Progenitor cell of endocrine pancreas (in vitro differentiated cells): Measurements from ENCODE around the gene ZXDC. TPM values are rescaled to one million over a fixed set of nuclear protein-coding genes. Genes with fewer than 3 reads are reported as not detected.

Experiments
- DNase-seq: peaks from one replicate; pipeline ENCODE4 v3.0.0; 2021; ENCODE audit warnings: low spot score; ENCODE audit not compliant: unreplicated experiment
- H3K27ac Mint-ChIP-seq: 2 replicates; pipeline ENCODE4 v1.8.0; 2021; ENCODE audit warnings: mild to moderate bottlenecking, moderate library complexity, mixed read lengths
- H3K27me3 Mint-ChIP-seq: 2 replicates; pipeline ENCODE4 v1.8.0; 2021; ENCODE audit warnings: mixed read lengths
- H3K36me3 Mint-ChIP-seq: 2 replicates; pipeline ENCODE4 v1.8.0; 2022; ENCODE audit warnings: mixed read lengths; ENCODE audit not compliant: insufficient read depth
- H3K4me1 Mint-ChIP-seq: 2 replicates; pipeline ENCODE4 v1.8.0; 2021; ENCODE audit warnings: low read depth, mixed read lengths
- H3K4me3 Mint-ChIP-seq: 2 replicates; pipeline ENCODE4 v1.8.0; 2021; ENCODE audit warnings: low read depth, mild to moderate bottlenecking, moderate library complexity, mixed read lengths
- H3K9me3 Mint-ChIP-seq: 2 replicates; pipeline ENCODE4 v1.8.0; 2021; ENCODE audit warnings: low read depth, mixed read lengths
- CTCF ChIP-seq: fragments of 200-600 bp; sonication (generic); IDR thresholded peaks from one replicate; pipeline ENCODE4 v1.5.0; 2021; ENCODE audit warnings: antibody characterized with exemption, mild to moderate bottlenecking; ENCODE audit not compliant: unreplicated experiment
- total RNA-seq: library from RNA; stranded (reverse); gene quantifications from 2 replicates; pipeline ENCODE4 v1.2.1, GENCODE V29; 2021

The ZXDC gene
- total RNA-seq, 1 donor from 2014 or later, result 40.5 TPM

- DNase-seq, result no peak
- H3K27me3 Mint-ChIP-seq, result peaks cover 12% of the 10 kb centered on the region
- no peaks in the 10 kb centered on the region for H3K36me3 Mint-ChIP-seq
- no peak for TF ChIP-seq CTCF
- no peak overlapping the region for H3K4me3 Mint-ChIP-seq
- H3K9me3 Mint-ChIP-seq, result no peaks in the 10 kb centered on the region
- H3K27ac Mint-ChIP-seq, result no peak overlapping the region
- H3K4me1 Mint-ChIP-seq, result no peaks in the 10 kb centered on the region
Measured at GRCh38 chr3:126484662-126485061, 9.0 kb upstream of the ZXDC start.

GRCh38 chr3:126484148-126484547 lies 8.5 kb upstream of the ZXDC start:
- no peak for DNase-seq
- Mint-ChIP-seq H3K27me3 (peaks cover 9% of the 10 kb centered on the region), H3K4me3 (no peak overlapping the region), H3K36me3 (no peaks in the 10 kb centered on the region), H3K27ac (no peak overlapping the region), H3K4me1 (no peaks in the 10 kb centered on the region), H3K9me3 (no peaks in the 10 kb centered on the region)
- no peak for TF ChIP-seq CTCF

- H3K4me3 Mint-ChIP-seq, result no peak overlapping the region
- DNase-seq, result no peak
- no peak for TF ChIP-seq CTCF
- no peak overlapping the region for H3K27ac Mint-ChIP-seq
- no peaks in the 10 kb centered on the region for H3K4me1 Mint-ChIP-seq
- peaks cover 8% of the 10 kb centered on the region for H3K27me3 Mint-ChIP-seq
- H3K9me3 Mint-ChIP-seq, result no peaks in the 10 kb centered on the region
- no peaks in the 10 kb centered on the region for H3K36me3 Mint-ChIP-seq
Measured at GRCh38 chr3:126483321-126483761, 7.7 kb upstream of the ZXDC start.

GRCh38 chr3:126482503-126483255 lies 7.0 kb upstream of the ZXDC start:
- Mint-ChIP-seq H3K27me3 (peaks cover 7% of the 10 kb centered on the region), H3K4me1 (no peaks in the 10 kb centered on the region), H3K9me3 (no peaks in the 10 kb centered on the region), H3K36me3 (no peaks in the 10 kb centered on the region), H3K27ac (no peak overlapping the region), H3K4me3 (no peak overlapping the region)
- no peak for DNase-seq
- TF ChIP-seq CTCF, result no peak

GRCh38 chr3:126481808-126482502 lies 6.3 kb upstream of the ZXDC start:
- Mint-ChIP-seq H3K9me3 (no peaks in the 10 kb centered on the region), H3K4me1 (peaks cover 2% of the 10 kb centered on the region), H3K27ac (no peak overlapping the region), H3K4me3 (no peak overlapping the region), H3K36me3 (no peaks in the 10 kb centered on the region), H3K27me3 (peaks cover 10% of the 10 kb centered on the region)
- TF ChIP-seq CTCF, result no peak
- no peak for DNase-seq
